DMS 273 treated with DMSO at 0.1 percent for 48 hours (cell line): ENCODE measurements around the gene CYREN.

Experiments
- DNase-seq: peaks from one replicate; lab custom pipeline; 2025; lab: John Stamatoyannopoulos, UW

CYREN gene

GRCh38 chr7:135197343-135197742, 26.8 kb upstream of the CYREN start:
- DNase-seq = no peak

GRCh38 chr7:135195968-135196629, 25.6 kb upstream of the CYREN start:
- DNase-seq = no peak

- no peak for DNase-seq
Observed at GRCh38 chr7:135195156-135195555, 24.6 kb upstream of the CYREN start.

- no peak for DNase-seq
Observed at GRCh38 chr7:135194494-135195095, 24.1 kb upstream of the CYREN start.

GRCh38 chr7:135193615-135194081, 23.1 kb upstream of the CYREN start:
- no peak for DNase-seq

- no peak for DNase-seq
Observed at GRCh38 chr7:135192914-135193536, 22.5 kb upstream of the CYREN start.

- no peak for DNase-seq
Observed at GRCh38 chr7:135190703-135191102, 20.2 kb upstream of the CYREN start.

- no peak for DNase-seq
Observed at GRCh38 chr7:135189961-135190360, 19.5 kb upstream of the CYREN start.

- DNase-seq = no peak
Observed at GRCh38 chr7:135189221-135189662, 18.7 kb upstream of the CYREN start.

- no peak for DNase-seq
Observed at GRCh38 chr7:135188298-135188984, 17.9 kb upstream of the CYREN start.

GRCh38 chr7:135186841-135187253, 16.3 kb upstream of the CYREN start:
- no peak for DNase-seq

- DNase-seq = no peak
Observed at GRCh38 chr7:135186261-135186540, 15.7 kb upstream of the CYREN start.

- no peak for DNase-seq
Observed at GRCh38 chr7:135185471-135186260, 15.2 kb upstream of the CYREN start.

GRCh38 chr7:135184254-135184841, 13.8 kb upstream of the CYREN start:
- no peak for DNase-seq

- DNase-seq = no peak
Observed at GRCh38 chr7:135183478-135183877, 13.0 kb upstream of the CYREN start.

GRCh38 chr7:135181929-135182678, 11.6 kb upstream of the CYREN start:
- DNase-seq = no peak

- DNase-seq = no peak
Observed at GRCh38 chr7:135181261-135181928, 10.9 kb upstream of the CYREN start.

GRCh38 chr7:135180122-135180521, 9.6 kb upstream of the CYREN start:
- no peak for DNase-seq

GRCh38 chr7:135179321-135179925, 8.9 kb upstream of the CYREN start:
- DNase-seq = no peak

GRCh38 chr7:135178364-135178763, 7.9 kb upstream of the CYREN start:
- no peak for DNase-seq
